ENCODE measurements around the gene CIBAR2. TPM values are rescaled to one million over a fixed set of nuclear protein-coding genes. Genes with fewer than 3 reads are reported as not detected.

CIBAR2 gene
- total RNA-seq, 1 donor from 2014 or later = not detected

- DNase-seq (ENCODE audit: low spot score) = no peak
- ATAC-seq = peak; percentile 46
These were observed 7.4 kb downstream of the CIBAR2 start for GRCh38 chr16:85104821-85105391.

GRCh38 chr16:85104147-85104546 is 8.1 kb downstream of the CIBAR2 start:
- DNase-seq (ENCODE audit: low spot score) = no peak
- ATAC-seq = no peak

- ATAC-seq (no peak), DNase-seq (ENCODE audit: low spot score) (no peak)
These were observed 8.9 kb downstream of the CIBAR2 start for GRCh38 chr16:85103114-85104079.

- ATAC-seq = no peak
- no peak for DNase-seq (ENCODE audit: low spot score)
These were observed 10.2 kb downstream of the CIBAR2 start for GRCh38 chr16:85101956-85102630.

- DNase-seq (ENCODE audit: low spot score) (no peak), ATAC-seq (no peak)
These were observed 12.0 kb downstream of the CIBAR2 start for GRCh38 chr16:85100265-85100664.

- ATAC-seq = no peak
- DNase-seq (ENCODE audit: low spot score) = no peak
These were observed 13.7 kb downstream of the CIBAR2 start for GRCh38 chr16:85098565-85098964.

- DNase-seq (ENCODE audit: low spot score) = no peak
- ATAC-seq = no peak
These were observed 15.4 kb downstream of the CIBAR2 start for GRCh38 chr16:85096921-85097320.

- ATAC-seq (no peak), DNase-seq (ENCODE audit: low spot score) (no peak)
These were observed 17.5 kb downstream of the CIBAR2 start for GRCh38 chr16:85094812-85095211.

- ATAC-seq (no peak), DNase-seq (ENCODE audit: low spot score) (no peak)
These were observed 18.0 kb downstream of the CIBAR2 start for GRCh38 chr16:85094176-85094805.

GRCh38 chr16:85093705-85094104 is 18.6 kb downstream of the CIBAR2 start:
- DNase-seq (ENCODE audit: low spot score) (no peak), ATAC-seq (no peak)

- no peak for ATAC-seq
- DNase-seq (ENCODE audit: low spot score) = no peak
These were observed 19.4 kb downstream of the CIBAR2 start for GRCh38 chr16:85092851-85093250.

GRCh38 chr16:85092309-85092708 is 20.0 kb downstream of the CIBAR2 start:
- no peak for ATAC-seq

GRCh38 chr16:85091522-85091910 is 20.8 kb downstream of the CIBAR2 start:
- ATAC-seq (no peak), DNase-seq (ENCODE audit: low spot score) (no peak)

More at GRCh38 chr16:85092309-85092708, 20.0 kb downstream of the CIBAR2 start:
- DNase-seq (ENCODE audit: low spot score) = no peak

GRCh38 chr16:85090873-85091521 is 21.3 kb downstream of the CIBAR2 start:
- DNase-seq (ENCODE audit: low spot score) = peak; percentile 83

GRCh38 chr16:85090181-85090580 is 22.1 kb downstream of the CIBAR2 start:
- no peak for ATAC-seq

More at GRCh38 chr16:85090873-85091521, 21.3 kb downstream of the CIBAR2 start:
- peak; percentile 78 for ATAC-seq

GRCh38 chr16:85089525-85089924 is 22.7 kb downstream of the CIBAR2 start:
- no peak for ATAC-seq
- no peak for DNase-seq (ENCODE audit: low spot score)

More at GRCh38 chr16:85090181-85090580, 22.1 kb downstream of the CIBAR2 start:
- DNase-seq (ENCODE audit: low spot score) = no peak

- ATAC-seq (no peak), DNase-seq (ENCODE audit: low spot score) (no peak)
These were observed 23.6 kb downstream of the CIBAR2 start for GRCh38 chr16:85088570-85089199.

- DNase-seq (ENCODE audit: low spot score) (no peak), ATAC-seq (no peak)
These were observed 24.2 kb downstream of the CIBAR2 start for GRCh38 chr16:85087899-85088569.

All from left lobe of liver (tissue), 2 donors.